MCF 10A (cell line): Measurements from ENCODE around the gene SFXN4. TPM values are rescaled to one million over a fixed set of nuclear protein-coding genes. Genes with fewer than 3 reads are reported as not detected.

Experiments
- BruUV-seq: library from RNA; stranded (reverse); fragments of 400-500 nt; replicated peaks from 2 replicates; lab custom pipeline; 2021; lab: Mats Ljungman, UMichigan
- CTCF ChIA-PET: fragments of 300-600 bp; sonication (Branson Sonifier 250); formaldehyde crosslinking; extraction: SDS; loops from one replicate; lab custom pipeline; 2021; ENCODE audit warnings: antibody characterized with exemption, inconsistent platforms; lab: Yijun Ruan, JAX
- POLR2A ChIA-PET: fragments of 300-600, 350-650 bp; sonication (Branson Sonifier 250); formaldehyde crosslinking; extraction: SDS; loops from one replicate; lab custom pipeline; 2020; ENCODE audit warnings: antibody characterized with exemption, inconsistent platforms; lab: Yijun Ruan, JAX
- DNase-seq: peaks from one replicate; pipeline ENCODE4 v3.0.0-alpha.2; 2018; ENCODE audit not compliant: unreplicated experiment
- H3K27ac Mint-ChIP-seq: one replicate; pipeline ENCODE4 v1.8.0; 2022; ENCODE audit warnings: mild to moderate bottlenecking, low read depth, mixed read lengths; ENCODE audit not compliant: unreplicated experiment
- H3K27me3 Mint-ChIP-seq: one replicate; pipeline ENCODE4 v1.8.0; 2022; ENCODE audit warnings: mixed read lengths; ENCODE audit not compliant: insufficient read depth, unreplicated experiment
- H3K36me3 Mint-ChIP-seq: one replicate; pipeline ENCODE4 v1.8.0; 2022; ENCODE audit warnings: mild to moderate bottlenecking, moderate library complexity, mixed read lengths; ENCODE audit not compliant: insufficient read depth, unreplicated experiment
- H3K4me1 Mint-ChIP-seq: one replicate; pipeline ENCODE4 v1.8.0; 2022; ENCODE audit warnings: mixed read lengths; ENCODE audit not compliant: insufficient read depth, unreplicated experiment
- H3K4me3 Mint-ChIP-seq: one replicate; pipeline ENCODE4 v1.8.0; 2022; ENCODE audit warnings: mild to moderate bottlenecking, moderate library complexity, mixed read lengths; ENCODE audit not compliant: unreplicated experiment
- H3K9me3 Mint-ChIP-seq: one replicate; pipeline ENCODE4 v1.8.0; 2022; ENCODE audit warnings: mixed read lengths; ENCODE audit not compliant: unreplicated experiment
- intact Hi-C: fragments of 100-400 bp; cut with micrococcal nuclease; formaldehyde crosslinking; loops from 2 replicates; pipeline ENCODE4 v1.14.1; 2022
- total RNA-seq: library from RNA; stranded (reverse); gene quantifications from 2 replicates; pipeline ENCODE4 v1.2.3, GENCODE V29; 2022
- TF ChIP-seq, protein P1 (sequence below): fragments of 200-600 bp; IDR thresholded peaks from one replicate; pipeline ENCODE4 v1.8.0; 2022; ENCODE audit warnings: antibody characterized with exemption, mild to moderate bottlenecking; ENCODE audit not compliant: unreplicated experiment

The SFXN4 gene
- total RNA-seq, 1 experiment from 2014 or later, result 44.7 TPM

DNA sequence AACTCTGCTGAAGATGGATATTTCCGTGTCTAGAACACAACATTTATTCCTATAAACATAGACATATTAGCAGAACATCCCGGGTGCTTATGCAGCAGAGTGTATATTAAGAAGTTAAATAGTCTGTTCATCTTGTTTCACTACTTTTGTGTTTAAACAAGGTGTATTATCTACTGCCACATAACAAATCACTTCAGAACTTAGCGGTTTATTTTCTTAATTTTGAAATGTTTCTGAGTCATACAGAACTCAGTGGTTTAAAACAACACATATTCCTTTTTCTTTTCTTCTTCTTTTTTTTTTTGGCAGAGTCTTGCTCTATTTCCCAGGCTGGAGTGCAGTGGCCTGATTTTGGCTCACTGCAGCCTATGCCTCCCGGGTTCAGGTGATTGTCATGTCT, 35.8 kb downstream of the SFXN4 start:
- BruUV-seq, result no TSS peak
- Mint-ChIP-seq H3K27ac (no peak overlapping the region), H3K9me3 (no peaks in the 10 kb centered on the region), H3K4me3 (no peak overlapping the region), H3K4me1 (no peaks in the 10 kb centered on the region), H3K36me3 (peaks cover 98% of the 10 kb centered on the region), H3K27me3 (no peaks in the 10 kb centered on the region)
- intact Hi-C loops, result no loop called here
- no peak for DNase-seq
- POLR2A ChIA-PET, result no interaction called here
- TF ChIP-seq, protein P1, sequence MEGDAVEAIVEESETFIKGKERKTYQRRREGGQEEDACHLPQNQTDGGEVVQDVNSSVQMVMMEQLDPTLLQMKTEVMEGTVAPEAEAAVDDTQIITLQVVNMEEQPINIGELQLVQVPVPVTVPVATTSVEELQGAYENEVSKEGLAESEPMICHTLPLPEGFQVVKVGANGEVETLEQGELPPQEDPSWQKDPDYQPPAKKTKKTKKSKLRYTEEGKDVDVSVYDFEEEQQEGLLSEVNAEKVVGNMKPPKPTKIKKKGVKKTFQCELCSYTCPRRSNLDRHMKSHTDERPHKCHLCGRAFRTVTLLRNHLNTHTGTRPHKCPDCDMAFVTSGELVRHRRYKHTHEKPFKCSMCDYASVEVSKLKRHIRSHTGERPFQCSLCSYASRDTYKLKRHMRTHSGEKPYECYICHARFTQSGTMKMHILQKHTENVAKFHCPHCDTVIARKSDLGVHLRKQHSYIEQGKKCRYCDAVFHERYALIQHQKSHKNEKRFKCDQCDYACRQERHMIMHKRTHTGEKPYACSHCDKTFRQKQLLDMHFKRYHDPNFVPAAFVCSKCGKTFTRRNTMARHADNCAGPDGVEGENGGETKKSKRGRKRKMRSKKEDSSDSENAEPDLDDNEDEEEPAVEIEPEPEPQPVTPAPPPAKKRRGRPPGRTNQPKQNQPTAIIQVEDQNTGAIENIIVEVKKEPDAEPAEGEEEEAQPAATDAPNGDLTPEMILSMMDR, result no peak
- CTCF ChIA-PET, result no interaction called here

DNA sequence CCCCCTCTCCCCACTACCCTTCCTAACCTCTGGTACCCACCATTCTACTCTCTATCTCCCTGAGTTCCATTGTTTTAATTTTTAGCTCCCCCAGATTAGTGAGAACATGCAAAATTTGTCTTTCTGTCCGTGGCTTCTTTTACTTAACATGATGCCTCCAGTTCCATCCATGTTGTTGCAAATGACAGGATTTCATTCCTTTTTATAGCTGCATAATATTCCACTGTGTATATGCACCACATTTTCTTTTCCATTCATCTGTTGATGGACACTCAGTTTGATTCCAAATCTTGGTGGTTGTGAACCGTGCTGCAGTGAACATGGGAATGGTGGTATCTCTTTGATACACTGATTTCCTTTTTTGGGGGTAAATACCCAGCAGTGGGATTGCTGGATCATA, 39.6 kb downstream of the SFXN4 start:
- Mint-ChIP-seq H3K4me3 (no peak overlapping the region), H3K27ac (no peak overlapping the region), H3K36me3 (peaks cover 98% of the 10 kb centered on the region), H3K9me3 (no peaks in the 10 kb centered on the region), H3K27me3 (no peaks in the 10 kb centered on the region), H3K4me1 (no peaks in the 10 kb centered on the region)
- no peak for DNase-seq
- intact Hi-C loops, result no loop called here
- TF ChIP-seq, protein P1, result no peak
- CTCF ChIA-PET, result interaction anchor here (0.6 to 0.7 kb wide), 3 partner anchors 45 to 952 kb away, joined by 3 to 4 read pairs (median 3); no protein-coding TSS in a partner anchor
- POLR2A ChIA-PET, result interaction anchor here (0.7 kb wide), 1 partner anchor 283 kb away, joined by 3 read pairs; no protein-coding TSS in a partner anchor
- no TSS peak for BruUV-seq

DNA sequence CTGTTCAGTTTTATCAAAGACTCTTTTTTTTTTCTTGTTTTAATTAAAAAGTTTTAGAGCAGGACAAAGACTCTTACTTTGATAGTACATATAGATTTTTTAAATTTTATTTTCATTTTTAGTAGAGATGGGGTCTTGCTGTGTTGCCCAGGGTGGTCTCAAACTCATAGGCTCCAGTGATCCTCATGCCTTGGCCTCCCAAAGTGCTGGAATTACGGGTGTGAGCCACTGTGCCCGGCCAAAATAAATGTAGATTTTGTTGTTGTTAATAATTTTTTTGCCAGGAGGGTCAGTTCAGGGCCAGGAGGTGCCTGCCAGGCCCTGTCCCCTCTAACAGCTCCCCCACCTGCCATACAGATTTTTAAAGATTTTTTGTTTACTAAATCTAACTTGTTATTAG, 44.6 kb downstream of the SFXN4 start:
- Mint-ChIP-seq H3K9me3 (no peaks in the 10 kb centered on the region), H3K36me3 (peaks cover 84% of the 10 kb centered on the region), H3K27ac (no peak overlapping the region), H3K4me1 (no peaks in the 10 kb centered on the region), H3K4me3 (no peak overlapping the region), H3K27me3 (no peaks in the 10 kb centered on the region)
- no peak for DNase-seq
- intact Hi-C loops, result no loop called here
- ChIA-PET CTCF (interaction anchor here (1.3 kb wide), 1 partner anchor 10 kb away, joined by 3 read pairs; no protein-coding TSS in a partner anchor), POLR2A (interaction anchor here (0.7 to 1.7 kb wide), 3 partner anchors 11 to 113 kb away, joined by 3 to 5 read pairs (median 3); no protein-coding TSS in a partner anchor)
- TF ChIP-seq, protein P1, result no peak
- BruUV-seq, result no TSS peak

DNA sequence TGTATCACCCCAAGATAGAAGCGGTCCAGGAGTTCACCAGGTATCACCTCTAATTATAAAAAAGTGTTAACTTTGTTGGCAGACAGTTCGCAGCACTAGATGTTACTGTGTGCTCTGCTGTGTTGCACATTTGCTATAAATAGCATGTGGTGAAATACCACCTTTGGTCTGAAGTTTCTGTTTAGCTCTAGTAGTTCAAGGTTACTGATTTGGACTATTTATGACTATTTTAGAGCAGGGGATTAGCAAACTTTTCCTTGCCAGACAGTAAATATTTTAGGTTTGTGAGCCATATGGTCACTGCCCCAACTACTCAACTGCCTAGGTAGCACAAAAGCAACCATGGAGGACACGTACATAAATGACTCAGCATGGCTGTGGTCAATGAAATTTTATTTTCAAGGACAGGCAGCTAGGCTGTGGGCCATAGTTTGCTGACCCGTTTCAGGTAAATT, 45.1 kb downstream of the SFXN4 start:
- CTCF ChIA-PET, result interaction anchor here (1.3 kb wide), 1 partner anchor 9 kb away, joined by 3 read pairs; no protein-coding TSS in a partner anchor
- intact Hi-C loops, result no loop called here
- H3K27ac Mint-ChIP-seq, result no peak overlapping the region
- no TSS peak for BruUV-seq
- H3K4me1 Mint-ChIP-seq, result no peaks in the 10 kb centered on the region
- POLR2A ChIA-PET, result interaction anchor here (0.7 to 1.7 kb wide), 3 partner anchors 11 to 113 kb away, joined by 3 to 5 read pairs (median 3); no protein-coding TSS in a partner anchor
- DNase-seq, result peak; percentile 57
- no peak overlapping the region for H3K4me3 Mint-ChIP-seq
- peaks cover 79% of the 10 kb centered on the region for H3K36me3 Mint-ChIP-seq
- TF ChIP-seq, protein P1, result no peak
- no peaks in the 10 kb centered on the region for H3K9me3 Mint-ChIP-seq
- no peaks in the 10 kb centered on the region for H3K27me3 Mint-ChIP-seq
